Pancreas (tissue), 10 donors: ENCODE data around the gene CA5A. TPM values are rescaled to one million over a fixed set of nuclear protein-coding genes. Genes with fewer than 3 reads are reported as not detected.
A peak's percentile ranks its signal among the peaks of the same experiment; 100 is the strongest.
"Not testable (repeated sequence)": the region's sequence is repeated elsewhere in the genome, so short reads cannot be mapped to it uniquely, and the experiment has no call there.

Experiments used
- ATAC-seq, 4 donors: fragments of 200-7000 bp; cut with Tn5 transposase; one replicate each; pipeline versions ENCODE4 v1.8.0 to v1.9.1; 2020; ENCODE audit warnings: mild to moderate bottlenecking in 4 of 4, moderate library complexity in 4 of 4
- DNase-seq, 6 donors: peaks; one replicate each; pipeline ENCODE4 v3.0.0-alpha.2; 2020
- FAIRE-seq: peaks from 2 replicates; lab custom pipeline; 2012; peaks lifted over from hg19 to GRCh38; lab: Jason Lieb, UNC
- H3K27ac ChIP-seq, 4 donors: fragments of 200-600 bp; sonication (generic); 1 replicate in 3 of 4; 2 replicates in 1 of 4; pipeline versions ENCODE4 v1.5.0 to v1.8.0; 2020
- H3K27me3 ChIP-seq, 4 donors: fragments of 200-600 bp; one replicate each; pipeline ENCODE4 v1.8.0; 2021
- H3K36me3 ChIP-seq, 3 donors: fragments of 200-600 bp; sonication (generic) in 1 of 3; one replicate each; pipeline versions ENCODE4 v1.5.0 to v1.8.0; 2020 to 2021
- H3K4me1 ChIP-seq, 3 donors: fragments of 200-600 bp; one replicate each; pipeline ENCODE4 v1.8.0; 2021
- H3K4me3 ChIP-seq, 4 donors: fragments of 200-600 bp; sonication (generic) in 2 of 4; one replicate each; pipeline versions ENCODE4 v1.5.0 to v1.8.0; 2020 to 2021
- H3K9me3 ChIP-seq, 4 donors: fragments of 200-600 bp; one replicate each; pipeline ENCODE4 v1.8.0; 2021
- WGBS, 2 donors: extraction: QIAGEN DNeasy Blood & Tissue Kit; methylation state at CpG; one replicate each; pipeline ENCODE4 v1.1.7; 2013; 5-methylcytosine and 5-hydroxymethylcytosine counted together
- intact Hi-C, 3 donors: fragments of 100-400 bp; cut with DNase I; formaldehyde crosslinking; loops; one replicate each; pipeline versions ENCODE4 v1.11.1 to v1.14.2; 2022
- polyA plus RNA-seq, 2 donors: library from polyadenylated mRNA; stranded (reverse); fragments of 200-250 nt; gene quantifications; one replicate each; pipeline ENCODE4 v1.2.3, GENCODE V29; 2013
- total RNA-seq, 6 donors: library from RNA; stranded (reverse); fragmentation: NEBNext Ultra II Directional in 4 of 6; extraction: Animal tissue kit (Norgen Biotek cat#: 25700) in 4 of 6; gene quantifications; one replicate each; pipeline versions ENCODE4 v1.2.1 to v1.2.4, GENCODE V29; 2021 to 2023
- TF ChIP-seq, protein P1 (sequence below), 4 donors: fragments of 200-600 bp; sonication (generic) in 3 of 4; IDR thresholded peaks; one replicate each; pipeline versions ENCODE4 v1.5.0 to v1.8.0; 2021; ENCODE audit warnings: antibody characterized with exemption in 4 of 4
- donor health status: healthy with polysubstance abuse.
- donor health status: DM: no; HTN: no; CAD: no; lungs with moderate emphysema.
- donor health status: DM: no; HTN: no; CAD: no.
- donor health status: control.
- donor health status: control.
- donor health status: Bipolar disorder and iron deficiency.
- donor health status: DM: yes; HTN: yes; CAD: no.
- donor health status: DM: no; HTN: no; CAD: no.
- donor health status: DM: no; HTN: no; CAD: no.
- donor health status: DM: yes; HTN: yes; CAD: no.

The CA5A gene
- total RNA-seq (not detected), polyA plus RNA-seq (under 1 TPM; under 0.01 TPM)

GRCh38 chr16:87936375-87937230 lies at the start of gene CA5A:
CA5A (minus strand) TSS chr16:87936529; CDS start chr16:87936450, 79 bp downstream.
- intact Hi-C loops, result no loop called here
- no peaks in the 10 kb centered on the region for H3K4me1 ChIP-seq
- H3K4me3 ChIP-seq, result no peak within 1 kb of the TSS
- no peaks in the 10 kb centered on the region for H3K9me3 ChIP-seq
- DNase-seq (peak in 1 of 6 donors; percentile 28), FAIRE-seq (no peak), ATAC-seq (no peak)
- H3K27me3 ChIP-seq, result no peaks in the 10 kb centered on the region
- no peaks in the 10 kb centered on the region for H3K36me3 ChIP-seq
- WGBS, 2 donors, result 84 to 86% methylated on average over 15 of the region's 15 CpGs
- no peak within 1 kb of the TSS for H3K27ac ChIP-seq
- TF ChIP-seq, protein P1, sequence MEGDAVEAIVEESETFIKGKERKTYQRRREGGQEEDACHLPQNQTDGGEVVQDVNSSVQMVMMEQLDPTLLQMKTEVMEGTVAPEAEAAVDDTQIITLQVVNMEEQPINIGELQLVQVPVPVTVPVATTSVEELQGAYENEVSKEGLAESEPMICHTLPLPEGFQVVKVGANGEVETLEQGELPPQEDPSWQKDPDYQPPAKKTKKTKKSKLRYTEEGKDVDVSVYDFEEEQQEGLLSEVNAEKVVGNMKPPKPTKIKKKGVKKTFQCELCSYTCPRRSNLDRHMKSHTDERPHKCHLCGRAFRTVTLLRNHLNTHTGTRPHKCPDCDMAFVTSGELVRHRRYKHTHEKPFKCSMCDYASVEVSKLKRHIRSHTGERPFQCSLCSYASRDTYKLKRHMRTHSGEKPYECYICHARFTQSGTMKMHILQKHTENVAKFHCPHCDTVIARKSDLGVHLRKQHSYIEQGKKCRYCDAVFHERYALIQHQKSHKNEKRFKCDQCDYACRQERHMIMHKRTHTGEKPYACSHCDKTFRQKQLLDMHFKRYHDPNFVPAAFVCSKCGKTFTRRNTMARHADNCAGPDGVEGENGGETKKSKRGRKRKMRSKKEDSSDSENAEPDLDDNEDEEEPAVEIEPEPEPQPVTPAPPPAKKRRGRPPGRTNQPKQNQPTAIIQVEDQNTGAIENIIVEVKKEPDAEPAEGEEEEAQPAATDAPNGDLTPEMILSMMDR (IDR thresholded peaks at IDR 0.05), result no peak

- H3K36me3 ChIP-seq, ATAC-seq, H3K9me3 ChIP-seq, H3K4me3 ChIP-seq, intact Hi-C loops, DNase-seq, H3K27ac ChIP-seq, FAIRE-seq, H3K4me1 ChIP-seq, H3K27me3 ChIP-seq: not testable (repeated sequence)
- 88 to 92% methylated on average over 5 of the region's 5 CpGs for WGBS, 2 donors
These were observed 49.2 kb upstream of the CA5A start for GRCh38 chr16:87985493-87985892.

DNA sequence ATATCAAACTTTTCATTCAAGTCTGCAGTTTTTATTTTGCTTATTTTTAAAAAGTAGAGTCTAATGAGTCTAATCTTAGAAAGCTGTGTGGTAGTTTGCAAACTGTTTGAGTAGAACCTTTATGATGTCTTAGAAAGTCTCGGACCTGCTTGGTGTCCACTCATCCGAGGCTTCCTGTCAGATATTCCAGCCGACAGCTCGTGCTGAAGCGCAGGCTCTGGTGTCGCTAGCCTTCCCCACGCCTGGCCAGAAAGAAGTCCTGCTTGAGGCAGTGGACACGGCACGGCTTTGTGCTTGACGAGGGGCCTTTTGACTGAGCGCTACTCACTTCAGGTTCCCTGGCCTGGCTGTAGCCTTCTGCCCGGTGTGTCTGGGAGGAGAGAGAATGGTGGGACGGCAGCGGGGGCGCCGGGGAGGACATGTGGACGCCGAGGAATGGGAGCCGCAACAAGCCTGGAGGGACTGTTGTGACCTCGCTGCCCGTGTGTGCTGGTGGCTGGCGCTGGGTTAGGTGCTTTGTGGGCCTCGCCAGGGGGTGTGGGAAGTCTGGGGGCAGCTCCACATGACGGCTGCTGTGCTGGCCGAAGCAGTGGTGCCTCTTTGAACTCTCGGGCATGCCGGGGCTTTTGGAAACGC lies 48.4 kb upstream of the CA5A start:
- H3K4me3 ChIP-seq, result no peak overlapping the region
- H3K27me3 ChIP-seq, result no peaks in the 10 kb centered on the region
- peak in 1 of 6 donors; percentile 46 for DNase-seq
- H3K36me3 ChIP-seq, result no peaks in the 10 kb centered on the region
- no peak overlapping the region for H3K27ac ChIP-seq
- no peak for ATAC-seq
- H3K4me1 ChIP-seq, result peaks cover 0 to 10% (median 0%) of the 10 kb centered on the region in 3 donors
- 92 to 97% methylated on average over 28 of the region's 28 CpGs for WGBS, 2 donors
- no peak for FAIRE-seq
- TF ChIP-seq, protein P1 (IDR thresholded peaks at IDR 0.05), result no peak
- no peaks in the 10 kb centered on the region for H3K9me3 ChIP-seq
- intact Hi-C loops, result no loop called here

DNA sequence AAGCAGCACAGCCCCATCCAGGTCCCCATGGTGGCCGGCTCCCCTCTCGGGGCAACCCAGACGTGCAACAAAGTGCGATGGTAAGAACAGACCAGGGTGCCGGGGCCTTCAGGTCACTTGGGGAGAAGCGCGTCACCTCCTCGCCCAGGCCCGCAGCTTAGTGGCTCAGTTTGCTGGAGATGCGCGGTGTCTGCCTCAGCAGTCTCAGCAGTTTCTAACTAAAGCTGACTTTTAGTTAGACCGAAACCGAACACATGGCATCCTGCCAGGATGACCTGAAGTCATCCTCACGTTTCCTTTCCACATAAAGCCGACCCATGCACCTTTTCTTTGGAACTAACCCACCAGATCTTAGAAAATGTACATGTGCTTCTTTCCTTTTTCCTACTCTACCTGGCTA lies 47.9 kb upstream of the CA5A start:
- H3K36me3 ChIP-seq, DNase-seq, H3K27me3 ChIP-seq, H3K9me3 ChIP-seq, ATAC-seq, H3K27ac ChIP-seq, FAIRE-seq, H3K4me3 ChIP-seq, intact Hi-C loops: not testable (repeated sequence)
- WGBS, 2 donors, result 87 to 89% methylated on average over 15 of the region's 15 CpGs
- H3K4me1 ChIP-seq, result peaks cover 0 to 12% (median 0%) of the 10 kb centered on the region in 3 donors

- DNase-seq, intact Hi-C loops, H3K27me3 ChIP-seq, H3K4me3 ChIP-seq, ATAC-seq, H3K9me3 ChIP-seq, H3K36me3 ChIP-seq, FAIRE-seq: not testable (repeated sequence)
- peaks cover 0 to 13% (median 4%) of the 10 kb centered on the region in 3 donors for H3K4me1 ChIP-seq
- 67% methylated on average over 6 to 7 of the region's 7 CpGs for WGBS, 2 donors
- peak overlapping the region in 2 of 4 donors; percentile 11 to 20 for H3K27ac ChIP-seq
These were observed 47.4 kb upstream of the CA5A start for GRCh38 chr16:87983737-87984097.

- TF ChIP-seq, protein P1 (IDR thresholded peaks at IDR 0.05), result peak in 2 of 4 donors; percentile 19 to 25
These were observed 46.9 kb upstream of the CA5A start for GRCh38 chr16:87983072-87983736.

More at GRCh38 chr16:87983072-87983736, 46.9 kb upstream of the CA5A start:
- FAIRE-seq, H3K27me3 ChIP-seq, DNase-seq, H3K36me3 ChIP-seq, H3K4me3 ChIP-seq, intact Hi-C loops, H3K9me3 ChIP-seq: not testable (repeated sequence)
- Histone ChIP-seq H3K27ac (peak overlapping the region in 2 of 4 donors; percentile 11 to 20), H3K4me1 (peaks cover 0 to 16% (median 6%) of the 10 kb centered on the region in 3 donors)
- 43 to 46% methylated on average over 17 to 20 of the region's 20 CpGs for WGBS, 2 donors
- peak; percentile 33 to 61 (median 52) for ATAC-seq
